Measurements from ENCODE around the gene ITSN1.

- TF ChIP-seq EZH2 (IDR thresholded peaks at IDR 0.05; ENCODE audit: insufficient read depth, poor library complexity, severe bottlenecking) (no peak), EZH2phosphoT487 (IDR thresholded peaks at IDR 0.05; ENCODE audit: insufficient read depth, low read depth) (no peak)
Measured at GRCh38 chr21:33673473-33673872, 31.2 kb downstream of the ITSN1 start.
